A549 (cell line): ENCODE results near the gene ZNF205.

Source experiments
- CEBPB ChIP-seq, 2 experiments: fragments of >200 bp in 1 of 2; sonication (Bioruptor Twin) in 1 of 2; formaldehyde crosslinking in 1 of 2; IDR thresholded peaks; 2 replicates each; pipeline ENCODE4 v1.6.1; 2012 to 2016
- CHD2 ChIP-seq: fragments of 150-350 bp; IDR thresholded peaks from 2 replicates; pipeline ENCODE4 v1.6.1; 2014; ENCODE audit warnings: low read length; ENCODE audit not compliant: partially characterized antibody
- CTCF ChIP-seq: fragments of >200 bp; sonication (Bioruptor Twin); formaldehyde crosslinking; IDR thresholded peaks from 3 replicates; pipeline ENCODE4 v1.5.1; 2016
- EP300 ChIP-seq, 2 experiments: fragments of >200 bp; sonication (Bioruptor Twin); formaldehyde crosslinking; IDR thresholded peaks; 2 replicates in 1 of 2; 3 replicates in 1 of 2; pipeline ENCODE4 v1.6.1; 2016 to 2017
- JUN ChIP-seq, 2 experiments: fragments of >200 bp; sonication (Bioruptor Twin); formaldehyde crosslinking; IDR thresholded peaks; 2 replicates in 1 of 2; 3 replicates in 1 of 2; pipeline ENCODE4 v1.6.1; 2016 to 2017
- JUNB ChIP-seq: fragments of >200 bp; sonication (Bioruptor Twin); formaldehyde crosslinking; IDR thresholded peaks from 2 replicates; pipeline ENCODE4 v1.6.1; 2016
- KDM1A ChIP-seq: fragments of 200-600 bp; sonication (generic); IDR thresholded peaks from 2 replicates; pipeline ENCODE4 v1.6.1; 2016; ENCODE audit warnings: low read depth, mild to moderate bottlenecking
- MAX ChIP-seq: IDR thresholded peaks from 2 replicates; pipeline ENCODE4 v1.6.1; 2012
- TF ChIP-seq, protein P1 (sequence below): IDR thresholded peaks from 2 replicates; pipeline ENCODE4 v1.6.1; 2012; ENCODE audit warnings: low read depth, borderline replicate concordance

DNA sequence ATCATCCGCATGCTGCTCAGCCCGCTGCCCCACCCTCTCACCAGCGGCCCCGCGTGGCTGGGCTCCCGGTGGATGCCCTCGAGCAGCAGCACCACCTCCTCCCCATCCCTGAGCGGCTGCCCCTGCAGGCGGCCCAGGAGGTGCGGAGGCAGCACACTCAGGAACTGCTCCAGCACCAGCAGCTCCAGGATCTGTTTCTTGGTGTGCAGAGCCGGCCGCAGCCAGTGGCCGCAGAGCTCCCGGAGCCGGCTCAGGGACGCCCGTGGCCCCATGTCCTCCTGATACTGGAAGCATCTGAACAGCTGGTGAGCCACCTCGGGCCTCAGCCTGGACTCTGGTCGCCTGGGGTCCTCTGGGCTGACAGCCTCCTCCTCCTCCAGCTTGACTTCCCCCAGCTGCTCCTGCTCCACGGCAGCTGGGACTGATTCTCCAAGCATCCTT is 19.9 kb upstream of the ZNF205 start:
- no peak for TF ChIP-seq JUNB
- no peak for TF ChIP-seq CEBPB (IDR thresholded peaks at IDR 0.05)
- no peak for TF ChIP-seq CHD2
- TF ChIP-seq, protein P1, sequence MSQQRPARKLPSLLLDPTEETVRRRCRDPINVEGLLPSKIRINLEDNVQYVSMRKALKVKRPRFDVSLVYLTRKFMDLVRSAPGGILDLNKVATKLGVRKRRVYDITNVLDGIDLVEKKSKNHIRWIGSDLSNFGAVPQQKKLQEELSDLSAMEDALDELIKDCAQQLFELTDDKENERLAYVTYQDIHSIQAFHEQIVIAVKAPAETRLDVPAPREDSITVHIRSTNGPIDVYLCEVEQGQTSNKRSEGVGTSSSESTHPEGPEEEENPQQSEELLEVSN, result no peak
- TF ChIP-seq CTCF, result no peak
- no peak for TF ChIP-seq MAX
- TF ChIP-seq JUN (IDR thresholded peaks at IDR 0.05), result no peak
- no peak for TF ChIP-seq KDM1A
- TF ChIP-seq EP300 (IDR thresholded peaks at IDR 0.05), result no peak
